Panc1 (cell line): ENCODE results near the gene CCT8. TPM values are rescaled to one million over a fixed set of nuclear protein-coding genes. Genes with fewer than 3 reads are reported as not detected.

Experiments
- ATAC-seq: fragments of 200-7000 bp; cut with Tn5 transposase; 2 replicates; pipeline ENCODE4 v1.9.1; 2020; ENCODE audit warnings: mild to moderate bottlenecking, moderate library complexity
- BruUV-seq: library from RNA; stranded (reverse); fragments of 400-500 nt; replicated peaks from 2 replicates; lab custom pipeline; 2021; lab: Mats Ljungman, UMichigan
- CTCF ChIA-PET: fragments of 300-600 bp; sonication (Branson Sonifier 250); formaldehyde crosslinking; loops from one replicate; lab custom pipeline; 2022; ENCODE audit warnings: antibody characterized with exemption; lab: Charles Lee
- POLR2A ChIA-PET: fragments of 300-600 bp; sonication (Branson Sonifier 250); formaldehyde crosslinking; loops from one replicate; lab custom pipeline; 2022; ENCODE audit warnings: antibody characterized with exemption; lab: Charles Lee
- DNase-seq: peaks from one replicate; pipeline ENCODE4 v3.0.0-alpha.2; 2010; ENCODE audit warnings: low read depth, low spot score
- H3K27ac ChIP-seq: 2 replicates; pipeline ENCODE4 v1.5.1; 2011; ENCODE audit warnings: mild to moderate bottlenecking, low read length, inconsistent platforms
- H3K27me3 ChIP-seq: fragments of 200-500 bp; sonication (Bioruptor generic); 2 replicates; pipeline ENCODE4 v1.6.0; 2014; ENCODE audit warnings: low read length, inconsistent platforms; ENCODE audit not compliant: control insufficient read depth, insufficient read depth
- H3K36me3 ChIP-seq: fragments of 200-500 bp; sonication (Bioruptor generic); 2 replicates; pipeline ENCODE4 v1.5.1; 2014; ENCODE audit warnings: inconsistent platforms, mild to moderate bottlenecking, low read length, moderate library complexity; ENCODE audit not compliant: control insufficient read depth, insufficient read depth
- H3K4me1 ChIP-seq: 2 replicates; pipeline ENCODE4 v1.5.1; 2011; ENCODE audit warnings: inconsistent platforms, mild to moderate bottlenecking, low read length, moderate library complexity; ENCODE audit not compliant: control insufficient read depth, insufficient read depth
- H3K4me3 ChIP-seq, 2 experiments: 2 replicates each; pipeline ENCODE4 v1.5.1; 2011 to 2012; ENCODE audit warnings: low read depth in 2 of 2, low read length in 2 of 2, mild to moderate bottlenecking in 2 of 2, inconsistent platforms in 1 of 2, moderate library complexity in 1 of 2
- H3K9me3 ChIP-seq: fragments of 200-500 bp; sonication (Bioruptor generic); 2 replicates; pipeline ENCODE4 v1.5.1; 2014; ENCODE audit warnings: low read depth, mild to moderate bottlenecking, inconsistent platforms, low read length, moderate library complexity; ENCODE audit not compliant: control insufficient read depth, insufficient read depth
- POLR2AphosphoS5 ChIP-seq: IDR thresholded peaks from 2 replicates; pipeline ENCODE4 v1.6.1; 2012; ENCODE audit warnings: mild to moderate bottlenecking, low read depth, low read length, moderate library complexity
- SIN3A ChIP-seq: IDR thresholded peaks from 2 replicates; pipeline ENCODE4 v1.6.1; 2012; ENCODE audit warnings: low read depth, mild to moderate bottlenecking, low read length, moderate library complexity, borderline replicate concordance; ENCODE audit not compliant: insufficient read depth
- TCF7L2 ChIP-seq: IDR thresholded peaks from 2 replicates; pipeline ENCODE4 v1.6.1; 2011; ENCODE audit warnings: mild to moderate bottlenecking, low read depth, low read length, inconsistent platforms
- in situ Hi-C: cut with HindIII; loops from 2 replicates; pipeline ENCODE4 v1.10.0; 2016; ENCODE audit warnings: low sequenced_read_pairs, low pct_unique_long_range_greater_than_20kb
- intact Hi-C: fragments of 100-400 bp; cut with micrococcal nuclease; formaldehyde crosslinking; loops from one replicate; pipeline ENCODE4 v1.10.0; 2022; ENCODE audit not compliant: unreplicated experiment
- total RNA-seq: library from RNA; stranded (reverse); gene quantifications from one replicate; pipeline ENCODE4 v1.2.1, GENCODE V29; 2021; ENCODE audit not compliant: unreplicated experiment
- TF ChIP-seq, protein P1 (sequence below), 2 experiments: IDR thresholded peaks; 2 replicates each; pipeline ENCODE4 v1.6.1; 2011 to 2012; ENCODE audit warnings: low read depth in 2 of 2, control low read depth in 1 of 2, low read length in 1 of 2, mild to moderate bottlenecking in 1 of 2, moderate library complexity in 1 of 2; ENCODE audit not compliant: insufficient read depth in 1 of 2
- TF ChIP-seq, protein P2 (sequence below): fragments of 450-650 bp; IDR thresholded peaks from 2 replicates; pipeline ENCODE4 v1.5.1; 2017; ENCODE audit warnings: mild to moderate bottlenecking

The CCT8 gene
- total RNA-seq, 1 experiment from 2014 or later: 160 TPM

DNA sequence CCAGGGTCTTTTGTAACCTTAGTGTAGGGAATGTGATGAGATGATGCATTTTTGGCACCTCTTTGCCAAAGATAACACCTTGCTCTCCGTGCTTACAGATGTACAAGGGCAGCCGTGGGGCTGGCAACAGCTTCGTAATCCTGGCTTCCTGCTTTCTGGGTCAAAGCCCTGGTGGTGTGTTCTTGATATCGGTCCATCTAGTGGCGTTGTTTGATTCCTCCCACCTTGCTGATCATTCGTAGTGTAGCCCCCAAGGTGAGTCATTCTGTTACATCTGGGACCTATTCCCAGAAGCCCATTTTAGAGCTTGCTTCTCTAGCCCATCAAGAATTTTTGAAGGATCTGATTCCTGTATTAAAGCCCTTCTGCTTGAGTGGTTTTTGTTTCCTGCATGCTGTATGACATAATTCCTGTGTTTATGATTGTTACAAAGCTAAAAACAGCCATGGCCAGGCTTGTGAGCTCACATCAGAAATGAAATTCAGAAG lies 7.0 kb upstream of the CCT8 start:
- H3K27me3 ChIP-seq: peaks cover 2% of the 10 kb centered on the region; the same call in 1 of the 2 replicates
- H3K9me3 ChIP-seq: no peaks in the 10 kb centered on the region
- H3K27ac ChIP-seq: no peak overlapping the region
- H3K4me1 ChIP-seq: no peaks in the 10 kb centered on the region
- no peak for DNase-seq
- ChIA-PET POLR2A (no interaction called here), CTCF (interaction anchor here (0.7 kb wide), 1 partner anchor 268 kb away, joined by 3 read pairs; no protein-coding TSS in a partner anchor)
- H3K4me3 ChIP-seq: no peak overlapping the region
- TF ChIP-seq TCF7L2 (no peak), SIN3A (no peak), POLR2AphosphoS5 (no peak)
- TF ChIP-seq, protein P1, sequence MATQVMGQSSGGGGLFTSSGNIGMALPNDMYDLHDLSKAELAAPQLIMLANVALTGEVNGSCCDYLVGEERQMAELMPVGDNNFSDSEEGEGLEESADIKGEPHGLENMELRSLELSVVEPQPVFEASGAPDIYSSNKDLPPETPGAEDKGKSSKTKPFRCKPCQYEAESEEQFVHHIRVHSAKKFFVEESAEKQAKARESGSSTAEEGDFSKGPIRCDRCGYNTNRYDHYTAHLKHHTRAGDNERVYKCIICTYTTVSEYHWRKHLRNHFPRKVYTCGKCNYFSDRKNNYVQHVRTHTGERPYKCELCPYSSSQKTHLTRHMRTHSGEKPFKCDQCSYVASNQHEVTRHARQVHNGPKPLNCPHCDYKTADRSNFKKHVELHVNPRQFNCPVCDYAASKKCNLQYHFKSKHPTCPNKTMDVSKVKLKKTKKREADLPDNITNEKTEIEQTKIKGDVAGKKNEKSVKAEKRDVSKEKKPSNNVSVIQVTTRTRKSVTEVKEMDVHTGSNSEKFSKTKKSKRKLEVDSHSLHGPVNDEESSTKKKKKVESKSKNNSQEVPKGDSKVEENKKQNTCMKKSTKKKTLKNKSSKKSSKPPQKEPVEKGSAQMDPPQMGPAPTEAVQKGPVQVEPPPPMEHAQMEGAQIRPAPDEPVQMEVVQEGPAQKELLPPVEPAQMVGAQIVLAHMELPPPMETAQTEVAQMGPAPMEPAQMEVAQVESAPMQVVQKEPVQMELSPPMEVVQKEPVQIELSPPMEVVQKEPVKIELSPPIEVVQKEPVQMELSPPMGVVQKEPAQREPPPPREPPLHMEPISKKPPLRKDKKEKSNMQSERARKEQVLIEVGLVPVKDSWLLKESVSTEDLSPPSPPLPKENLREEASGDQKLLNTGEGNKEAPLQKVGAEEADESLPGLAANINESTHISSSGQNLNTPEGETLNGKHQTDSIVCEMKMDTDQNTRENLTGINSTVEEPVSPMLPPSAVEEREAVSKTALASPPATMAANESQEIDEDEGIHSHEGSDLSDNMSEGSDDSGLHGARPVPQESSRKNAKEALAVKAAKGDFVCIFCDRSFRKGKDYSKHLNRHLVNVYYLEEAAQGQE (IDR thresholded peaks at IDR 0.05; ENCODE audit: insufficient read depth in 1 of 2, low read depth in 2 of 2, low read length in 1 of 2): no peak
- TF ChIP-seq, protein P2, sequence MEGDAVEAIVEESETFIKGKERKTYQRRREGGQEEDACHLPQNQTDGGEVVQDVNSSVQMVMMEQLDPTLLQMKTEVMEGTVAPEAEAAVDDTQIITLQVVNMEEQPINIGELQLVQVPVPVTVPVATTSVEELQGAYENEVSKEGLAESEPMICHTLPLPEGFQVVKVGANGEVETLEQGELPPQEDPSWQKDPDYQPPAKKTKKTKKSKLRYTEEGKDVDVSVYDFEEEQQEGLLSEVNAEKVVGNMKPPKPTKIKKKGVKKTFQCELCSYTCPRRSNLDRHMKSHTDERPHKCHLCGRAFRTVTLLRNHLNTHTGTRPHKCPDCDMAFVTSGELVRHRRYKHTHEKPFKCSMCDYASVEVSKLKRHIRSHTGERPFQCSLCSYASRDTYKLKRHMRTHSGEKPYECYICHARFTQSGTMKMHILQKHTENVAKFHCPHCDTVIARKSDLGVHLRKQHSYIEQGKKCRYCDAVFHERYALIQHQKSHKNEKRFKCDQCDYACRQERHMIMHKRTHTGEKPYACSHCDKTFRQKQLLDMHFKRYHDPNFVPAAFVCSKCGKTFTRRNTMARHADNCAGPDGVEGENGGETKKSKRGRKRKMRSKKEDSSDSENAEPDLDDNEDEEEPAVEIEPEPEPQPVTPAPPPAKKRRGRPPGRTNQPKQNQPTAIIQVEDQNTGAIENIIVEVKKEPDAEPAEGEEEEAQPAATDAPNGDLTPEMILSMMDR: no peak
- intact Hi-C loops: no loop called here
- no peaks in the 10 kb centered on the region for H3K36me3 ChIP-seq
- in situ Hi-C loops: no loop called here
- no peak for ATAC-seq
- no TSS peak for BruUV-seq

DNA sequence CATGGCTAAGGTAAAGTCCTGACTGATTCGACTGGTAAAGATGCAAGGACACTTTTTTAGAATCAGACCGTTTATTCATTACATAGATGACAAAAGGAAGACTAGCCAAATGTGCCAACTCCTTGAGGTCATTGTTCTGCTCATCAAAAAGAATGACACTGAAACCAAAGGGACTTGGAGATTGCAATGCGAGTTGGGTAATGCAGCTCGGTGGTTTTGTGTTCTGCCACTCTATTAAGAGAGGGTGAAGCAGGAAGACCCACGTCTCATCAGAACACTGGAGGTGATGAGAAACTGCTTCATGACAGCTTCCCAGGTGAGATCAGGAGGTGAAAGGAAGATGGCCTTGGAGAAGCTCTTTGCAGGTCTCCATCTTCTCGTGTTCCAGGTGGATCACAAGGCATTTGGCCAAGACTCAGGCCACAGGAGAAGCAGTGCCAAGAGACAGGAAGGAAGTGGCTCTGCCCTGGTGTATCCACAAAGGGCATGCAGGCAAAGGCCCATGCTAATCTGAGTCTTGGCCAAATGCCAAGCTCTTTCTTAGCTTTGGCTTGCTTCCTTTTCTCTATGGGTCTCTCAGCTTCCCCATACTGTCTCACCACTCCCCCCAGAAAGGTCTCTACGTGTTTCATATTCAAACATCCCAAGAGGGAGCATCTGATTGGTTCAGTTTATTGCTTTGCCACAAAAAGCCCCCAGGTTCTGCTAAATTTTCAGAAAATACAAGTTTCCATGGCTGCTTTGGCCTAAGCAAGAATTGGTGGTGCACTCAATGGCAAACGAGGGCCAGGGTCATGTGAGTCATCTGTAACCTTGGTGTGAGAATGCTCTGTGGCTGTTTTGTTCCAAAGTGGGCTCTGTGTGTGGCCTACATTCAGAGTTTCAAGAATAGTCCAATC lies 5.7 kb upstream of the CCT8 start:
- BruUV-seq: no TSS peak
- no peaks in the 10 kb centered on the region for H3K36me3 ChIP-seq
- H3K27me3 ChIP-seq: no peaks in the 10 kb centered on the region
- TF ChIP-seq TCF7L2: no peak
- TF ChIP-seq, protein P2: no peak
- TF ChIP-seq SIN3A: no peak
- TF ChIP-seq, protein P1 (IDR thresholded peaks at IDR 0.05; ENCODE audit: insufficient read depth in 1 of 2, low read depth in 2 of 2, low read length in 1 of 2): no peak
- no peak for TF ChIP-seq POLR2AphosphoS5
- no peaks in the 10 kb centered on the region for H3K4me1 ChIP-seq
- CTCF ChIA-PET: no interaction called here
- DNase-seq (no peak), ATAC-seq (no peak)
- intact Hi-C loops (no loop called here), in situ Hi-C loops (no loop called here)
- H3K4me3 ChIP-seq: no peak overlapping the region
- POLR2A ChIA-PET: no interaction called here
- H3K9me3 ChIP-seq: no peaks in the 10 kb centered on the region
- H3K27ac ChIP-seq: no peak overlapping the region
